GM06990 (cell line): ENCODE results near the gene IGFBP4.

ENCODE experiments used
- DNase-seq: peaks from one replicate; pipeline ENCODE4 v3.0.0-alpha.2; 2011; ENCODE audit not compliant: insufficient read length; ENCODE audit errors: extremely low read depth
- H3K27me3 ChIP-seq: replicated peaks from 2 replicates; pipeline ENCODE4 v1.6.0; 2011; ENCODE audit warnings: low read length; ENCODE audit not compliant: control insufficient read depth, insufficient read depth
- H3K36me3 ChIP-seq: 2 replicates; pipeline ENCODE4 v1.5.1; 2011; ENCODE audit warnings: low read length; ENCODE audit not compliant: control insufficient read depth, insufficient read depth
- H3K4me3 ChIP-seq: replicated peaks from 2 replicates; pipeline ENCODE4 v1.5.1; 2011; ENCODE audit warnings: low read depth, mild to moderate bottlenecking, control low read depth, low read length
- CTCF ChIP-seq: IDR thresholded peaks from 2 replicates; pipeline ENCODE4 v1.5.1; 2011; ENCODE audit warnings: low read length, control low read depth, mild to moderate bottlenecking, inconsistent platforms; ENCODE audit not compliant: insufficient read depth, poor library complexity, severe bottlenecking

IGFBP4 gene

GRCh38 chr17:40490289-40490853 is 47.1 kb downstream of the IGFBP4 start:
- TF ChIP-seq CTCF, result no peak
- peaks cover 5% of the 10 kb centered on the region for H3K27me3 ChIP-seq
- no peak overlapping the region for H3K4me3 ChIP-seq
- H3K36me3 ChIP-seq, result no peaks in the 10 kb centered on the region
- DNase-seq, result no peak

GRCh38 chr17:40490982-40491381 is 47.7 kb downstream of the IGFBP4 start:
- no peak for TF ChIP-seq CTCF
- no peak for DNase-seq
- Histone ChIP-seq H3K27me3 (peaks cover 4% of the 10 kb centered on the region), H3K36me3 (no peaks in the 10 kb centered on the region), H3K4me3 (no peak overlapping the region)

DNA sequence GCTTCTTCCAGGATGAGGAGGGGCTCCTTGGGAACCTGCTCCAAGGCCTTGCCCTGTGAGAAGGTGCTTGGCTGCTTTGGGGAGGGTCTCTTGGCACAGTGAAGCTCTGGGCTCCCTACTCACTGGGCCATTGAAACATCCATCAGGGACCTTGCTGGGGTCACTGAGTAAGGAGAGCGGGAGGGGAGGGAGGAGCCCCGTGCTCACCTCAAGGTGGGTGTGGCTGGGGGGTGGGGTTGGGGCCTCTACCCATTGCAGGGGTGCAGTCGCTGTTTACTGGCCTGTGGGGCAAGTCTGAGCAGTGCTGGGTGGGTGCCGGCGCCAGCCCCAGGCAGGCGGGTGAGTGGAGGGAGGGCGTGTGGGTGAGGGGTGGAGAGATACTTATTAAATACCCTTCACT is 48.2 kb downstream of the IGFBP4 start:
- DNase-seq, result no peak
- H3K4me3 ChIP-seq, result no peak overlapping the region
- H3K27me3 ChIP-seq, result peaks cover 3% of the 10 kb centered on the region
- no peaks in the 10 kb centered on the region for H3K36me3 ChIP-seq
- TF ChIP-seq CTCF, result no peak

DNA sequence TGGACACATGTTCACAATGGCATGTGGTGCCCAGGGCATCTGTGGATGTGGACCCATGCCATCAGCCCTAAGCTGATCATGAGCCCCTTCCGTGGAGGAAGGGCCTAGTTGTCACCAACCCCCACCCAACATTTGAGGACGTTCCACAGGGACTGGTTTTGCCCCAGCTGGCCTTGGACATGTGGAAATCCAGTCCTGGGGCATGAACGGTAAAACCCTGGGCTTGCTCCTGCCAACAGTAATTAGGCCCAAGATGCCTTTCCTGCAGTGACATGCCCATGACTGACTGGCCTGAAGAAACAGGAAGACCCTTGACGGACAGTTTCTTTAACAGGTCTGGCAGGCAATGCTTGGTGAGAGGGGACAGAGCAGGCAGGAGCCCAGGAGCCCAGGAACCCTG is 50.4 kb downstream of the IGFBP4 start:
- H3K36me3 ChIP-seq, result no peaks in the 10 kb centered on the region
- H3K27me3 ChIP-seq, result no peaks in the 10 kb centered on the region; the same call in none of the 2 replicates
- no peak for DNase-seq
- no peak overlapping the region for H3K4me3 ChIP-seq
- TF ChIP-seq CTCF, result no peak

DNA sequence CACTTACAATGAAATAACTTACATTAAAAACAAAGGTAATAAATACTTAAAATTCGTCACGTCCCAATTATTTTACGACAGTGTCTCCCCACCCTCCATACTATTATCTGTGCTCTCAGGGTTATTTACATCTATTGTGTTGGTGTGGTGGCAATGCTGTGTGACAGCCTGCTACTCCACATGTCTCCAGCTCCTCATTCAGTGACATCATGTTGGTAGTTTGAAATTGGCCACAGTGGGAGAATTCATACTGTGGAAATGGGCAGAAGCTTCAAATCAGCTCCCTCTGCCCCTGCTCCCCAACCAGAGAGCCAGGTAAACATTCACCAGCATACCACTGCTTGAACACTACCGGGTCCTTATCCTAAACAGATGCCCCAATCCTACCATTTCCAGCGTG is 51.9 kb downstream of the IGFBP4 start:
- no peaks in the 10 kb centered on the region for H3K36me3 ChIP-seq
- no peak for DNase-seq
- H3K4me3 ChIP-seq, result no peak overlapping the region
- peaks cover 6% of the 10 kb centered on the region for H3K27me3 ChIP-seq
- TF ChIP-seq CTCF, result no peak

DNA sequence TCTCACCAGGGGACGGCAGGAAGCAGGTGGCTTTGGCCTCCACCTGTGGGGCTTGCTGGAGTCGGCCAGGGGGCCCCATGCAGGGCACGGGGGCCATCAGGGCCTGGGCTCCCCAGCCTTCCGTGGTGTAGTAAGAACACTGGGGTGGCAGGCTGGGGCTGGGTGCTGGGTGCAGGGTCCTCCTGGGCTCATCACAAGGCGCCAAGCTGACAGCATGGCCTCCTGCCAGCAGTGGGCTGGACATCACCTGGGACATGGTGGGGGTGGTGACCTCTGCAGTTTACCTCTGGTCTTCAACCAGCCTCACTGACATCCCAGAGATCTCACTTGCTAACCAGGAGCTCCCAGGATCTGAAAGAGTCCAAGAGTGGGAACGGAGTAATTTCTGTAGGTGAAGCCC is 52.9 kb downstream of the IGFBP4 start:
- TF ChIP-seq CTCF, result no peak
- Histone ChIP-seq H3K27me3 (peaks cover 6% of the 10 kb centered on the region), H3K4me3 (no peak overlapping the region), H3K36me3 (no peaks in the 10 kb centered on the region)
- DNase-seq, result no peak
